Nephron (organoid): ENCODE measurements around the gene PRKAB1.
A peak's percentile ranks its signal among the peaks of the same experiment; 100 is the strongest.

Source experiments
- H3K27ac Mint-ChIP-seq, 3 experiments: 2 replicates each; pipeline ENCODE4 v1.8.0; 2020; ENCODE audit warnings: mixed read lengths in 3 of 3, mild to moderate bottlenecking in 2 of 3, moderate library complexity in 1 of 3
- H3K27me3 Mint-ChIP-seq: 2 replicates; pipeline ENCODE4 v1.8.0; 2021; ENCODE audit warnings: low read depth, mild to moderate bottlenecking, moderate library complexity, mixed read lengths
- H3K36me3 Mint-ChIP-seq: 2 replicates; pipeline ENCODE4 v1.8.0; 2020; ENCODE audit warnings: low read depth, mixed read lengths
- H3K4me1 Mint-ChIP-seq: 2 replicates; pipeline ENCODE4 v1.8.0; 2020; ENCODE audit warnings: mixed read lengths
- H3K4me3 Mint-ChIP-seq, 3 experiments: 2 replicates each; pipeline ENCODE4 v1.8.0; 2020; ENCODE audit warnings: mild to moderate bottlenecking in 3 of 3, mixed read lengths in 3 of 3, moderate library complexity in 2 of 3
- H3K9me3 Mint-ChIP-seq: 2 replicates; pipeline ENCODE4 v1.8.0; 2020; ENCODE audit warnings: mixed read lengths
- TF ChIP-seq, protein P1 (sequence below), 3 experiments: fragments of 200-600 bp; sonication (generic); IDR thresholded peaks; one replicate each; pipeline ENCODE4 v1.5.0; 2021; ENCODE audit warnings: antibody characterized with exemption in 3 of 3; ENCODE audit not compliant: unreplicated experiment in 3 of 3

Gene PRKAB1

DNA sequence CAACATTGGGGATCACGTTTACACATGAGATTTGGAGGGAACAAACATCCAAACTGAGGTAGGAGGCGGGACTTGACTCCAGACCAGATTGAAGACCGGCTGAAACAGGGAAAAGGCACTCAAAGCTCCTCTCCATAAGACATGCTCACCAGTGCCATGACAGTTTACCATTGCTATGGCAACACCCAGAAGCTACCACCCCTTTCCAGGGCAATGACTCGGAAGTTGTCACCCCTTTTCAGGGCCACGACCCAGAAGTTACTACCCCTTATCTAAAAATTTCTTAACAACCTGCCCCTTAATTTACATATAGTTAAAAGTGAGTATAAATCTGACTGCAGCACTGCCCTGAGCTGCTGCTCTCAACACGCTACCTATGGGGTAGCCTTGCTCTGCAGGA is 40.2 kb upstream of the PRKAB1 start:
- Mint-ChIP-seq H3K4me3 (no peak overlapping the region), H3K27ac (no peak overlapping the region), H3K27me3 (peaks cover 3% of the 10 kb centered on the region), H3K4me1 (peaks cover 6% of the 10 kb centered on the region), H3K9me3 (no peaks in the 10 kb centered on the region), H3K36me3 (no peaks in the 10 kb centered on the region)
- TF ChIP-seq, protein P1, sequence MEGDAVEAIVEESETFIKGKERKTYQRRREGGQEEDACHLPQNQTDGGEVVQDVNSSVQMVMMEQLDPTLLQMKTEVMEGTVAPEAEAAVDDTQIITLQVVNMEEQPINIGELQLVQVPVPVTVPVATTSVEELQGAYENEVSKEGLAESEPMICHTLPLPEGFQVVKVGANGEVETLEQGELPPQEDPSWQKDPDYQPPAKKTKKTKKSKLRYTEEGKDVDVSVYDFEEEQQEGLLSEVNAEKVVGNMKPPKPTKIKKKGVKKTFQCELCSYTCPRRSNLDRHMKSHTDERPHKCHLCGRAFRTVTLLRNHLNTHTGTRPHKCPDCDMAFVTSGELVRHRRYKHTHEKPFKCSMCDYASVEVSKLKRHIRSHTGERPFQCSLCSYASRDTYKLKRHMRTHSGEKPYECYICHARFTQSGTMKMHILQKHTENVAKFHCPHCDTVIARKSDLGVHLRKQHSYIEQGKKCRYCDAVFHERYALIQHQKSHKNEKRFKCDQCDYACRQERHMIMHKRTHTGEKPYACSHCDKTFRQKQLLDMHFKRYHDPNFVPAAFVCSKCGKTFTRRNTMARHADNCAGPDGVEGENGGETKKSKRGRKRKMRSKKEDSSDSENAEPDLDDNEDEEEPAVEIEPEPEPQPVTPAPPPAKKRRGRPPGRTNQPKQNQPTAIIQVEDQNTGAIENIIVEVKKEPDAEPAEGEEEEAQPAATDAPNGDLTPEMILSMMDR (IDR thresholded peaks at IDR 0.05; ENCODE audit: unreplicated experiment in 3 of 3) = no peak

DNA sequence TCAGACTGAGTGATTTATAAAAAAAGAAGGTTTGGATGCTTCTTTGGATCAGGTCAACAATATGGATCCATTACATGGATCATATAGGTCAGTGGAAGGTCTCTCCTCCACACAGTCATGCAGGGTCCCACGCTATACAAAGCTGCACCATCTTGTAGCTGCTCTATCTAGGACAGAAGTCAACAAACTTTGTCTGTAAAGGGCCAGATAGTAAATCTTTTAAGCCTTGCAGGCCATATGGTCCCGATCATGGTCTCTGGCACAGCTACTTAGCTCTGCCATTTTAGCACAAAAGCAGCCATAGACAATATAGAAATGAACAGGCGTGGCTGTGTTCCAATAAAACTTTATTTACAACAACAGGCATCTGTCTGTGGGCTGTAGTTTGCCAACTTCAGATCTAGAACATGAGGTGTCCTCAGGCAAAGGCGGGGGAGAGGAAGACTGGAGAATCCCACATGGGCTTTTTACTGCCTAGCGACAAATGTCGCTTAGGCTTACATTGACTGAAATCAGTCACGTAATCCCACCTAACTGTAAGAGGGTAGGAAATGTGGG is 37.6 kb upstream of the PRKAB1 start:
- H3K4me1 Mint-ChIP-seq = peaks cover 8% of the 10 kb centered on the region
- no peaks in the 10 kb centered on the region for H3K36me3 Mint-ChIP-seq
- H3K9me3 Mint-ChIP-seq = no peaks in the 10 kb centered on the region
- H3K27ac Mint-ChIP-seq = no peak overlapping the region
- H3K27me3 Mint-ChIP-seq = peaks cover 5% of the 10 kb centered on the region
- no peak overlapping the region for H3K4me3 Mint-ChIP-seq
- TF ChIP-seq, protein P1 (IDR thresholded peaks at IDR 0.05; ENCODE audit: unreplicated experiment in 3 of 3) = no peak

DNA sequence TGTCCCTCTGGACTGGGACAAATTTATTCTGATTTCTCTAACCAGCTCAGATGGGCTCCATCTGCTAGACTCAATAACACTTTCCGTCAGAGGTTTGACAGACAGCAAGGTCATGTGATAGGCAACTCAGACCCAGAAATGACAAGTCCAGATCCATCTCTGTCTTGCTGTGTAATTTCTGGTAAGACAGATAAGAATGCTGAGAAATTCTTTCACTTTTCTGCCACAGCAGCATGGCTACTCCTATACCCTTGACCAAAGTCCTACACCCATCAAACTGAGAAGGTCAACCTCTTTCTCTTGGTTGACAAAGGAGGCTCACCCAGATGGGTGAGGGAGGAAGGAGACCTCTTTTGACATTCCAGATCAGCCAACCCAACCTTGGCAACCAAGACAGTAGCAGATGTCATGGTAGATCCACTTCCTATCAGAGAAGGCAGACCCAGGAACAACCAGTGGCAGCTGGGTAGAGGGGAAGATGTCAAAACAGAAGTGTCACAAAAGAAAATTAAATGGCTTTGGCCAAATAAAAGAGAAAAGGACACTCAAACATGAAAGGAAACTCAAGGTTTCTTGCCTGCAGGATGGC is 36.9 kb upstream of the PRKAB1 start:
- Mint-ChIP-seq H3K9me3 (no peaks in the 10 kb centered on the region), H3K4me1 (peaks cover 8% of the 10 kb centered on the region), H3K36me3 (no peaks in the 10 kb centered on the region), H3K4me3 (no peak overlapping the region), H3K27me3 (peaks cover 13% of the 10 kb centered on the region), H3K27ac (no peak overlapping the region)
- TF ChIP-seq, protein P1 (IDR thresholded peaks at IDR 0.05; ENCODE audit: unreplicated experiment in 3 of 3) = no peak

DNA sequence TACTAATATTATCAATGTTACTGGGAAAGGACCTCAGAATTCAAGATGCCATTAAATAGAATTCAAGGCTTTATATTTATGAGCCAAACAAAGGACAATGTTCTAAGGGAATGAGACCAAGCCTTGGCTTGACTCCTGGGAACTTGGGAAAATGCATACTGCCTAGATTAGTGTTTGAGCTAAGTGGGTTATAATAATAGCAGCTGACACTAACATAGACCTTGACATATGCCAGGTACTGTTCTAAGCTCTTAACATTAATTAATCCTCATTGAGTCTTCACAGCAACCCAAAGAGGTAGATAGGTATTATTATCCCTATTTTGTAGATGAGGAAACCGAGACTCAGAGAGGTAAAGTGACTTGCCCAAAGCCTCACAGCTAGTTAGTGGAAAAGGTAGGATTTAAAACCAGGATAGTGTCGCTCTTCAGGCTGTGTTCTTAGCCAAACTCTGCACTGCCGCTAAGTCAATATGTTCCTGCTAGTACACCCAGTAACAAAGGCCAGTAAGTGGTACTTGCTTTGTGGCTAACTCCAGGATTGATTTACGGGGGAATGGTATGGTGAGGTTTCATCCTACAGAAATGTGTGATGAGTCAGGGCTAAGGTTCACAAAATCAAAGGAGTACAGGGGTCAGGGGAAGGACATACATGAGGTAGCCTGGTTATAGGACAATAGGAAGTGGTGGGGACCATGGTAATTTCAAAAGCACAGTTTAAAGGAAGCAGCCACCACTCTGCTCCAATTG is 35.8 kb upstream of the PRKAB1 start:
- Mint-ChIP-seq H3K4me1 (peaks cover 8% of the 10 kb centered on the region), H3K4me3 (no peak overlapping the region)
- TF ChIP-seq, protein P1 (IDR thresholded peaks at IDR 0.05; ENCODE audit: unreplicated experiment in 3 of 3) = no peak

DNA sequence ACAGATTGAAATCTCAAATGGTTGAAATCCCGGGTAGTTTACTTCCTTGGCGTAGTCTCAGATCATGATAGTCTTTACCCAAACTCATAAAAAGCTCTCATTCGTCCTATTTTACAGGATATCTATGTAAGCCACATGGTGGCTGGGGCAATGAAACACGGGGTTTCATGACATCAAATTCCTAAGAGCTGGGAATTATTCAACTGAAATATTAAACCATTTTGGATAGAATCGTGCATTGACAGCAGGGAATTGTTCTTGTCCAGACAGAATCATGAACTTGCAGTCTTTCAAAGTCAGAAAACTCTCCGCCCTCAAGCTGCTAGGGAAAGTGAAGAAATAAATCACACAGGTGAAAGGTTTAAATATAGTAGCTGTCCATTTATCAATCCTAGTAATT is 33.2 kb upstream of the PRKAB1 start:
- Mint-ChIP-seq H3K9me3 (no peaks in the 10 kb centered on the region), H3K4me1 (peaks cover 8% of the 10 kb centered on the region), H3K27ac (peak overlapping the region in 1 of 3 experiments; percentile 39)

More for the DNA sequence above, 35.8 kb upstream of the PRKAB1 start:
- no peak overlapping the region for H3K27ac Mint-ChIP-seq
- H3K27me3 Mint-ChIP-seq = peaks cover 13% of the 10 kb centered on the region
- no peaks in the 10 kb centered on the region for H3K36me3 Mint-ChIP-seq
- no peaks in the 10 kb centered on the region for H3K9me3 Mint-ChIP-seq

More for the DNA sequence above, 33.2 kb upstream of the PRKAB1 start:
- Mint-ChIP-seq H3K4me3 (no peak overlapping the region), H3K36me3 (no peaks in the 10 kb centered on the region), H3K27me3 (peaks cover 13% of the 10 kb centered on the region)
- TF ChIP-seq, protein P1 (IDR thresholded peaks at IDR 0.05; ENCODE audit: unreplicated experiment in 3 of 3) = no peak
